IPS-11a (cell line): ENCODE results near the gene CDC45.
"Not testable (repeated sequence)": the region's sequence is repeated elsewhere in the genome, so short reads cannot be mapped to it uniquely, and the experiment has no call there.

Experiments used
- H3K4me3 ChIP-seq: one replicate; pipeline ENCODE4 v1.5.1; 2013; ENCODE audit warnings: low read depth, low read length, control low read depth

CDC45 gene

GRCh38 chr22:19525666-19526065 lies 45.9 kb downstream of the CDC45 start:
- H3K4me3 ChIP-seq = no peak overlapping the region

DNA sequence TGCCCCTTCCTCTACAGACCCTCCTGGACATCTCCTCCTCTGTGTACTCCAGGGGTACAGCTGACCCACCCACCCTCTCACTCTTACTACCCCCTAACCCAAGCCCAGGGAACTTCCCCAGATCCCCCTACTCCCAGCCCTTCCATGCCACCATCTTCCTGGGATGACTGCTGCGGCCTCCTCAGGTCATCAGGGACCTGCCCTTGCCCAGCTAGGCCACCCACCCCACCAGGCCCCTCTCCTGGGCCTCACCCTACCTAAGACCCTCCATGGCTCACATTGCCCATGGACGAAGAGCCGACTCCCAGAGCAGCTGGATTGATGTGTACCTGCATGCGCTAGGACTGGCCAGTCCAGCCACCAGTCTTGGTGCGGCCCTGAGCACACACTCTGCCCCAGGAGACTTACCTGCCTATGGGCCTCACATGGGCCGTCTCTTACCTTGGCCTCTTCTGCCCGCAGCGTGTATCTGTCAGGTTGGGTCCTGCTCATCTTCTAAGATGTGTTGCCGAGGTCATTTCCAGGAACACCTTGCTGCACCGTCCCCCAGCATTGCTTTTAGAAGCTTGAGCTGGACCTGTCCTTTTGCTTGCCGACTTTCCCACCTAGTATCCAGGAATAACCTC lies 46.5 kb downstream of the CDC45 start:
- H3K4me3 ChIP-seq = no peak overlapping the region

DNA sequence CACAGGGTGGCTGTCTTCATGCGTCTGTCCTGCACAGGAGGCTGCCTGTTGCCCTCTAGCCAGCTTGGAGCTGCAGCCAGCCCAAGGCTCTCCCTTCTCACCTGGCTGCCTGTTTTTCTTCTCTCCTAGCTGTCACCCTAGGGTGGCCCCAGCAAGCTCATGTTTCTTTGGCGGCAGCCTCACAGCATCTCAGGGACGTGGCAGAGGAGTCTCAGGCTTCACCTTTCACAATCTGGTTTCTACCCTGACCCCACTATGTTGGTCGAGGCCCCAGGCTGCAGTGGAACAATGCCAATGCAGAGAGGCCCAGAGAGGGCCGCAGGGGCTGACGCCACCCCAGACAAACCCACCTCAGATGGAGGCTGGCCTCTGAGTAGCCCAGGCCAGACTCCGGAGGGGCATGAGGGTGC lies 47.0 kb downstream of the CDC45 start:
- H3K4me3 ChIP-seq = no peak overlapping the region

DNA sequence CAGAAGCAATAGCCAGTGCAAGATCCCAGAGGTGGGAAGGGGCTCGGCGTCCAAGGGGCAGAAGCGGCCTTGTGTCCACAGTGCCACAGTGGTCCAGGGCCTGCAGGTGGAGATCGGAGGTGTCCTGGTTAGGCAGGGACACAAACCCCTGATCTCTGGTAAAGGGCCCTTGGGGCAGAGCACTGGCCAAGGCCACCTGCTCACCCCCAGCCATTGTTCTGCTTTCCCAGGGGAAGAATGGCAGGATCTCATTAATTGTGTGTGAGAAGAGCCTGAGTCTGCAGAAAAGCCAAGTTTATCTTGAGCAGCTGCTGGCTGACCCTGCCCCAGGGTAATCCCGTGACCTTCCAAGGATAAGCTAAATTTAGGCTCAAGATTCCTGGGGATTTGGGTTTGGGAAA lies 47.6 kb downstream of the CDC45 start:
- H3K4me3 ChIP-seq = no peak overlapping the region

DNA sequence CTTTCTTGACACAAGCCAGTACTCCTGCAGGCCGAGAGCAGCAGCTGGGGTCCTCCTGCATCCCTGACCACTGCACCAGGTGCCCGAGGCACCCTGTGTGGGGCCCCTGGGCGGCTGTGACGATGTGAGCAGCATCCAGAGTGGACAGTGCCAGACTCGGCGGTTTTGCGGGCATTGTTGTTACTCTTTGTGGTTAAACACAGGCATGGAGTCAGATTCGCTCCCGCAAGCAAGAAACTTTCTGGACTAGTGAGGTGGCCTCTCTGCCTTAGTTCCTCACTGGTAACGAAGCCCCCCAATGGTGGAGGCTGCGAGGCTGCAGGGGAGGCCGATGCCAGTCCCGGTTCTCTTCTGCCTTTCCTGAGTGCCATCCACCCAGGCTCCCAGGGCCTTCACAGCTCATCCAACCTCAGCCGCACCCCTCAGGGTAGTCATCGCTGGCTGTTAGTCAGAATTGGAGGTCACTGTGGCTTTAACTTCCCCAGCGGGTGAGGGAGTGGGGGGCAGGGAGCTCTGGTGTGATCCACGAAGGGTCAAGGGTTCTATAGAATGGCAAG lies 48.2 kb downstream of the CDC45 start:
- no peak overlapping the region for H3K4me3 ChIP-seq

DNA sequence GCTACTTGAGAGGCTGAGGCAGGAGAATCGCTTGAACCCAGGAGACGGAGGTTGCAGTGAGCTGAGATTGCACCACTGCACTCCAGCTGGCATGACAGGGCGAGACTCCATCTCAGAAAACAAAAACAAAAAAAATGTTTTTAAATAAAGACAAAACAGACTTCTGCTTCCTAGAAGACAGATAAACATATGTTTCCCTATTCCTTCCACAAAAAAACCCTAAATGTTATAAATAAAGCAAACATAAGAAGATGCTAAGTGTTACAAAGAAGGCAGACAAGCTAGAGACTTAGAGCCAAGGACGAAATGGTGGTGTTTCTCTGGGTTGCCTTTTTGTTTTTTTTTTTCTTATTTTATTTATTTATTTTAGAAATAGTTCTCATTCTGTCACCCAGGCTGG lies 50.1 kb downstream of the CDC45 start:
- no peak overlapping the region for H3K4me3 ChIP-seq

DNA sequence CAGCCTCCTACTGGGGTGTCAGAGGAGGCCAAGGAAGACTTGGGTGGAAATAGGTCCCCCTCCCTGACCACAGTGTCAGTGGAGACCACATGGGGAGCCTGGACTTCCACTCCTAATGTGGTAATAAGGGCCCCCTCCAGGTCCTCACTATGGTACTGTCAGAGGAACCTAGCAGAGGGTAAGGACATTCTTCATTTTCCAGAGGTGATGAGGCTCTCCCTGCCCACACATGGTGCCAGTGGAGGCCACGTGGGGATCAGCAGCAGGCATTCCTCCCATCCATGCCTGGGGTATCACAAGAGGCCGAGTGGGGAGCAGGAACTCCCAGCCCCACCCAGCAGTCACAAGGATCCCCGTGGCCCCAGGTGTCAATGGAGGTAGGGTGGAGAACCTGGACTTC lies 51.0 kb downstream of the CDC45 start:
- H3K4me3 ChIP-seq = no peak overlapping the region

- H3K4me3 ChIP-seq = not testable (repeated sequence)
Observed at GRCh38 chr22:19531327-19531726, 51.6 kb downstream of the CDC45 start.

DNA sequence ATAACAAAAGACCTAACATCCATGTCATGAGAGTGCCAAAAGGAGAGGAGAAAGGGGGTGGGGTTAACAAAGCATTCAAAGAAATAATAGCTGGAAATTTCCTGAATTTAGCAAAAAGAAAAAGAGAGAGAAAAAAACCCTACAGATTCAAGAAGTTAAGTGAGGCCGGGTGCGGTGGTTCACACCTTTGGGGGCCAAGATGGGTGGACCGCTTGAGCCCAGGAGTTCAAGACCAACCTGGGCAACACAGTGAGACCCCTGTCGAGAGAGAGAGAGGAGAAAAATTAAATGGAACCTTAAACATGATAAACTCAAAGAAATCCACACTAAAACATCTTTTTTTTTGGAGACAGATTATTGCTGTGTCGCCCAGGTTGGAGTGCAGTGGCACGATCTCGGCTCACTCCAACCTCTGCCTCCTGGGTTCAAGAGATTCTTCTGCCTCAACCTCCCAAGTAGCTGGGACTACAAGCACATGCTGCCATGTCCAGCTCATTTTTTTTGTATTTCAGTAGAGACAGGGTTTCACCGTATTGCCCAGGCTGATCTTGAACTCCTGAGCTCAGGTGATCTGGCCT lies 53.4 kb downstream of the CDC45 start:
- no peak overlapping the region for H3K4me3 ChIP-seq

DNA sequence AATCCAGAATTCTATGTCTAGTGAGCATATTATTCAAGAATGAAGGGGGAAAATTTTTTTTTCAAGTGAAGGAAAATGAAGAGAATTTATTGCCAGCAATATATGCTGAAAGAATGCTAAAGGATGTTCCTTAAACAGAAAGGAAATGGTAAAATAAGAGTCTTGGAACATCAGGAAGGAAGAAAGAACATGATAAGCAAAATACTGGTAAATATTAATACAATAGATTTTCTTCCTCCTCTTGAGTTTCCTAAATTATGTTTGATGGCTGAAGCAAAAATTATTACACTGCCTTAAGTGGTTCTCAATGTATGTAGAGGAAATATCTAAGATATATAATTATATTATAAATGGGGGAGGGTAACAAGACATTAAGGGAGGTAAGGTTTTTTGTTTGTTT lies 54.1 kb downstream of the CDC45 start:
- H3K4me3 ChIP-seq = no peak overlapping the region

DNA sequence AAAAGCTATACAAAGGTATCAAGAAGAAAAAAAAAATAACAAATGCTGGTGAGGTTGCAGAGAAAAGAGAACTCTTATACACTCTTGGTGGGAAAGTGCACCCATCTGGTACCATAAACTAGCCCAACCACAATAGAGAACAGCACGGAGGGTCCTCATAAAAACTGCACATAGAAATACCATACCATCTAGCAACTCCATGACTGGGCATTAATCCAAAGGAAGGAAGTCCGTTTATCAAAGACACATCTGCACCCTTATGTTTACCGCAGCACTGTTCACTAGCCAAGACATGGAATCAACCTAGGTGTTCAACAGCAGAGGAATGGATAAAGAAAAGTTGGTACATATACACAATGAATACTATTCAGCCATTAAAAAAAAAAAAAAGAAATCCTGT lies 55.3 kb downstream of the CDC45 start:
- H3K4me3 ChIP-seq = no peak overlapping the region

DNA sequence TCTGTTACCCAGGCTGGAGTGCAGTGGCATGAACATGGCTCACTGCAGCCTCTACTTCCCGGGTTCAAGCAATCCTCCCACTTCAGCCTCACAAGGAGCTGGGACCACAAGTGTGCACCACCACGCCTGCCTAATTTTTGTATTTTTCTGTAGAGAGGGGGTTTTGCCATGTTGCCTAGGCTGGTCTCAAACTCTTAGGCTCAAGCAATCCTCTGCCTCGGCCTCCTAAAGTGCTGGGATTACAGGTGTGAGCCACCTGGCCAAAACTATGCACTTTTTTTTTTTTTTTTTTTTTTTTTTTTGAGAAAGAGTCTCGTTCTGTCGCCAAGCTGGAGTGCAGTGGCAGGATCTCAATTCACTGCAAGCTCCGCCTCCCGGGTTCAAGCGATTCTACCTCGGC lies 56.8 kb downstream of the CDC45 start:
- H3K4me3 ChIP-seq = no peak overlapping the region

- H3K4me3 ChIP-seq = no peak overlapping the region
Observed at GRCh38 chr22:19537941-19538488, 58.3 kb downstream of the CDC45 start.

DNA sequence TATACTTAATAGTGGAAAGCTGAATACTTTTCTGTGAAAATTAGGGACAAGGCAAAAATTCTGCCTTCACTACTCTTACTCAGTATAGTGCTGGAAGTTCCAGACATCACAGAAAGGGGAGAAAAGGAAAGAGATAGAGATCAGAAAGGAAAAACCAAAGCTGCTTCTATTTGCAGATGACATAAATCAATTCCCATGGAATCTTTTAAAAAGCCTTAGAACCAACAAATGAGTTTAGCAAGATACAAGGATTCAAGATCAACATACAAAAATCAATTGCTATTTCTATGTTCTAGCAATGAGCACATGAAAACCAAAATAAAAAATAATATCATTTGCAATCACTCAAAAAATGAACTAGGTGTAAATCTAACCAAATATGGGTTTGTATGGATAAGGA lies 60.7 kb downstream of the CDC45 start:
- H3K4me3 ChIP-seq = no peak overlapping the region

- H3K4me3 ChIP-seq = no peak overlapping the region
Observed at GRCh38 chr22:19543970-19544708, 64.4 kb downstream of the CDC45 start.

GRCh38 chr22:19545935-19546207 lies 66.2 kb downstream of the CDC45 start:
- no peak overlapping the region for H3K4me3 ChIP-seq

GRCh38 chr22:19546680-19547079 lies 67.0 kb downstream of the CDC45 start:
- no peak overlapping the region for H3K4me3 ChIP-seq

- no peak overlapping the region for H3K4me3 ChIP-seq
Observed at GRCh38 chr22:19547620-19548019, 67.9 kb downstream of the CDC45 start.

DNA sequence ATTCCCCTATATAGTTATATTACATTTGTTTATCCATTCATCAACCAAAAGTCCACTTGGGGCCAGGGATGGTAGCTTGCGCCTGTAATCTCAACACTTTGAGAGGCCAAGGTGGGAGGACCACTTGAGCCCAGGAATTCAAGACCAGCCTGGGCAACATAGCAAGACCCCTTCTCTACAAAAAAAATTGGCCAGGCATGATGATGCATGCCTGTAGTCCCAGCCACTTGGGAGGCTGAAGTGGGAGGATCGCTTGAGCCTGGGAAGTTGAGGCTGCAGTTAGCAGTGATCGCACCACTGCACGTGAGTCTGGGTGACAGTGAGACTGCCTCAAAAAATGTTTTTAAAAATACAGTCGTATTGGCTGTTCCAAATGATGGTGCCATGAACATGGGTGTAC lies 68.7 kb downstream of the CDC45 start:
- not testable (repeated sequence) for H3K4me3 ChIP-seq

DNA sequence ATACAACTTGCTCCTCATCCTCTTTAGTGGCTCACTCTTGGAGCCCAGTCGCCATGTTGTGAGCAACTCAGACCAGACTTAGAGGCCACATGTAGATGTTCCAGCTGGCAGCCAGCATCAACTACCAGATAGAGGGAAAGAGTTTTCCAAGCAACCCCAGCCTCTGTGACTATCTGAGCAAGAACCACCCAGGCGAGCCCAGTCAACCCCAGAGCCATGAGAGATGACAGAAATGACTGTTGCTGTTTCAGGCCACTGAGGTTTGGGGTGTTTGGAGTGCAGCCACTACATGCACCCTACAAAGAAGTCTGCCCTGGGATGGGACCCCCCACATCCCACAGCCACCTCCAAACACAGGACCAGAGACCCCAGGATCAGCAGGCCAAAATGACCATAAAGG lies 69.2 kb downstream of the CDC45 start:
- no peak overlapping the region for H3K4me3 ChIP-seq

DNA sequence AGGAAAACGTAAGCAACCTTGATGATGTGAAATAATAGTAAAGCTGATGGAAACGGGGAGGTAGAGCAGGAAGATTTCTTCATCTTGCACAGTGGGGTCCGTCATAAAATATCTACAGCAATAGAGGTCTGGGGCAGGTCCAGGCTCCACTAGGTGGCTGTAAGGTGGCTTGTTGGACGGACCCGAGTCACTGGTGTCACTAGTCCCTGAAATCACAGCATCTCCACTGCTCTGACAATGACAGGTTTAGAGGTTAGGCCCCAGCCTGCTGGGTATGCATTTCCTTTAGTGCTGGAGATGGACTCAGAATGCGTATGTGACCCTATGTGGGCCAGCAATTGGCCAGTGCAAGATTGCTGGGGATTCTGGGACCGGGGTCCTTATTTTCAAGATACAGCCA lies 69.7 kb downstream of the CDC45 start:
- no peak overlapping the region for H3K4me3 ChIP-seq

GRCh38 chr22:19550382-19550781 lies 70.7 kb downstream of the CDC45 start:
- H3K4me3 ChIP-seq = no peak overlapping the region
